OCI-M1 (cell line): Measurements from ENCODE around the gene SLC2A13.
"Not testable (repeated sequence)": the region's sequence is repeated elsewhere in the genome, so short reads cannot be mapped to it uniquely, and the experiment has no call there.

Experiments used
- DNase-seq: peaks from one replicate; lab custom pipeline; 2025; lab: John Stamatoyannopoulos, UW

SLC2A13 gene

DNA sequence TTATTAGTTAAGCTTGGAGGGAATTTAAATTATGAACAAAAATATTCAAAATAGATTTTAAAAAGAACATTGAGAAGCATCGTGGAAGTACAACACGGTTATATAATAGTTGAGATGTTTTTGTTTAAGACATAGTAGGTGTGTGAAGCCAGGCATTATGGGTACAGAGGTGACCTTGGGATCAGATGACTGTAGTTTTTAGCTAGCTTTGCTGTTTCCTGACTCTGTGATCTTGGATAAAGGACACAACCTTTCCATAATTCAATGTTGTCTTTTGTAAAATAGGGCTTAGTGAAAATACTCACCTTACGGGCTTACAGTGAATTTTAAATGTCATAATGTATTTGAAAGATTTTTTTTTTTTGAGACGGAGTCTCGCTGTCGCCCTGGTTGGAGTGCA lies 239.7 kb downstream of the SLC2A13 start:
- DNase-seq, result no peak

GRCh38 chr12:39860695-39861094 lies 245.2 kb downstream of the SLC2A13 start:
- DNase-seq, result no peak

GRCh38 chr12:39853003-39853402 lies 252.9 kb downstream of the SLC2A13 start:
- DNase-seq, result no peak

DNA sequence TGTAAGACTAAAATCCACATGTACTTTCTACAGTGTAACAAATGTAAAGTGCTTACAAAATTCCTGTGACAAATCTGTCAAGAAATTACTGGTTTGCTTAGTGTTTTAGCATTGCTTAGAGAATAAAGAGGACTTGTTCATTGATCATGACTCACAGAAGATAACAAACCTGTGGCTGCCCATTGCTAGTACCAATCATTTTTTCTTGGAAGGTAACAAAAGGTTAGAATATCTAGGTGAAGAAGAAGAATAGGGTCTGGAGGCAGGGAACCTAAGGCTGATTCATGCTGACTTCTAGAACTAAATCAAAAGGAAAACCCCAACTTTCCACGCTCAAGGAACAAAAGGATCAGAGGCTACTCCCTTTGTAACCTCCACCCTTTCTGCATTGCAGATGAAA lies 253.5 kb downstream of the SLC2A13 start:
- DNase-seq, result no peak

- not testable (repeated sequence) for DNase-seq
Observed at GRCh38 chr12:39848218-39848617, 257.7 kb downstream of the SLC2A13 start.

DNA sequence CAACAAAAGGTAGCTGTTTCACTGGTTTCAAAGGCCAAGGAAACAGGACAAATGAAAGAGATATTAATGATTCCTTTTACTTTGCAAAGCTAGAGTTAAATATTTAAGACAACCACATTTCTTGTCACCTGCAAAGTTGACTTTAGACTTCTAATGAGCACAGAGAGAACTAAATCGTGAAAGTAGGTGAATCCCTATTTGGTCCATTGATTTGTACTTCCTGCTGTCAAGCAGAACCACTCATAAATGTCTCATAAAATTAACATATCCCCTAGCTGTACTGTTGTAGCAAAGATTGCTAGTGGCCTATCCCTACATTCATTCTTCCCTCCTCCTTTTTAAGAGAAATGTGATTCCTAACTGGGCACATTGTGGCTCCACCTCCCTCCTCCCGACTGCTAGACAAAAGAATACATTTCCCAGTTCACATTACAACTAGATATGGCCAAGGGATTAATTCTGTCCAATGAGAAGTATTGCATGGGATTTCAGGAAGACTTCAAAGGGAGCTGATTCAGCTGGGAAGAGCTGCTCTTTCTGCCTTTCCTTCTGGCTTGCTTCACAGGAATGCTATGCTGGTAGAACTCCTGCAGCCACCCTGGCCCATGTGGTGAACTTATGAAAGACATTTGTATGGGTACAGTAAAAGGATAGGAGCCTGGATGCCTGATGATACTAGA lies 258.8 kb downstream of the SLC2A13 start:
- DNase-seq, result no peak

DNA sequence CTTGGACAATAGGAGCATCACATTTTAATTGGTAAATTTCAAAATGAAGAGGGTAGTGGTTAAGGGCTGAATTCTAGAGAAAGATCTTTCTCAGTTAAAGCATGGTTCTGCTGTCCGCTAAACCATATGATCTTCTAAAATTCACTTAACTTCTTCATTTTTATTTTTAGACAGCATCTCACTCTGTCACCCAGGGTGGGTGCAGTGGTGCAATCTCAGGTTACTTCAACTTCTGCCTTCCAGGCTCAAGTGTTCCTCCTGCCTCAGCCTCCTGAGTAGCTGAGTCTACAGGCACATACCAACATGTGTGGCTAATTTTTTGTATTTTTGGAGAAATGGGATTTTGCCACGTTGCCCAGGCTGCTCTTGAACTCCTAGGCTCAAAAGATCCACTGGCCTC lies 259.6 kb downstream of the SLC2A13 start:
- no peak for DNase-seq

DNA sequence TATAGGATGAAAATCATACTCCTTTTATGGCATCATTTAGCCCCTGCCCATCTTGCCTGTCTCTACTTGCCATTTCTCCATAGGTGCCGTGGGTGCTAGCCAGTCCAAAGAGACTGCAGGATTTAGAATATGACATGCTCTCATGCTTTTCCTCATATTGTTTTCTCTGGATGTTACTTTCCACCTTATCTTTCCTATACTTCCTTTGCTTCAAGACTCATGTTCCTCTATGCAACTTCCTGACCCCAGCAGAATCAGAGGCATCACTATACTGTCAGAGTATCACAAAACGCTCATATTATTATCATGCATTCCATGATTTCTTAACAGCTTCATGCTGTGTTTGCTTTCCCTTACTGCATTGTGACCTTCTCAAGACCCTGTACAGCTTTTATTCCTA lies 265.5 kb downstream of the SLC2A13 start:
- DNase-seq, result no peak

DNA sequence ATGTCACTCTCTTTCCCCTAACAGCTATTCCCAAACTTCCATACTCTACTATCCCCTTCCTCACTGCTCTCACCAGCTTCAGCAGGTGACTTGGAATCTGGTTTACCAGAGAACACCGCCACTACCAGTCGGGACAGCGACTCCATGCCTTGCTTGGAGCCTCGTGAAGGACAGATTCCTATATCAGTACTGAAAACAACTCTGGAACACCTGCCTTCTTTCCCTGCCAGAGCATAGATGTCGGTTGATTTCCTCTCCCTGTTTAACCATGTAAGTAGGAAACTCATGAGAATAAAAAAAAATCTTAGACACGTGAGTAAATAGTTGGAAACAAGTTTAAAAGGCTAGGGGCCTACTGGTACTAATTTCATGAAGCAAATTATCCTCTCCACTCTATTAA lies 266.8 kb downstream of the SLC2A13 start:
- DNase-seq, result no peak

DNA sequence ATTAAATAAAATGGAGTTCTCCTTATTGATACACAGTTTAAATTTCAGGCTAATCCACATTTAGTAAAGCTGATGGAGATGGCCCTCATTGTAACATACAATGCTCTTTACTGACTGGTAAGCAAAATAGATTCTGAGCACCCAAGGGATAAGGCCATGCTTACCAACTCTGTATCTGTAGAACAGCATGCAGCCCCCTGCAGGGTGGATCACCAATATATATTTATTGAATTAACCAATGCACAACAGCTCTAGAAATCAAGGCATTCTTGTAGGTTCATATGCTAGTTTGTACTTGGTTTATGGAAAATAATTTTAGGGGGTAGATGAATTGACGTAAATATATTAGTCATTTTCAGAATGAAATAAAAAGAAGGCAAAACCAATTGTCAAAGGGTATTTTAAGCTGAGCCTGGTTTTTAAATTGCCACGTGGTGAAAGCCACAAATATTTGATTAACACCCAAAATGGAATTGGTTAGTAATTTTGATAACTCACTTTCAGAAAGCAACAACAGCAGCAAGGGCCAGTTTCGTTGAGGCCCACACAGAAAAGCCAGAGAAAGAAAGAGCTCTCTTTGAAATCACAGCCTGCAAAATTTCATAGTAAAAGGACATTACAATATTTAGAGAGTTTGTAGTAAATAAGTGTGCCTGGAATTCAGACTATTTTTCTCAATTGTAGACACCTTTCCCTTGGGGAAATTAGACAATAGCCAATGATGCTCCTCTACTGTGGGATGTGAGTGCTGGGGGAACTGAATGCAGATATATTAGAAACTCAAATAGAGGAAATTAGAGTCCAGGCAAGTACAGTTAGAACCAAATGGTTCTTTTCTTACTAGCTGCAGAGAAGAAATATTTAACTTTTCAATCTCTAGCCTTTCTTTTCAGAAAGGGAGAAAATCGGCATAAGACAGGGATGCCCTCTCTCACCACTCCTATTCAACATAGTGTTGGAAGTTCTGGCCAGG lies 270.1 kb downstream of the SLC2A13 start:
- DNase-seq, result no peak

GRCh38 chr12:39831587-39832315 lies 274.1 kb downstream of the SLC2A13 start:
- DNase-seq, result peak; percentile 6

GRCh38 chr12:39830852-39831520 lies 274.9 kb downstream of the SLC2A13 start:
- peak; percentile 8 for DNase-seq

- no peak for DNase-seq
Observed at GRCh38 chr12:39830171-39830570, 275.7 kb downstream of the SLC2A13 start.

GRCh38 chr12:39824505-39825212 lies 281.2 kb downstream of the SLC2A13 start:
- peak; percentile 9 for DNase-seq

- DNase-seq, result no peak
Observed at GRCh38 chr12:39816671-39817185, 289.2 kb downstream of the SLC2A13 start.

GRCh38 chr12:39815746-39816145 lies 290.1 kb downstream of the SLC2A13 start:
- no peak for DNase-seq

GRCh38 chr12:39814626-39815025 lies 291.3 kb downstream of the SLC2A13 start:
- DNase-seq, result no peak

DNA sequence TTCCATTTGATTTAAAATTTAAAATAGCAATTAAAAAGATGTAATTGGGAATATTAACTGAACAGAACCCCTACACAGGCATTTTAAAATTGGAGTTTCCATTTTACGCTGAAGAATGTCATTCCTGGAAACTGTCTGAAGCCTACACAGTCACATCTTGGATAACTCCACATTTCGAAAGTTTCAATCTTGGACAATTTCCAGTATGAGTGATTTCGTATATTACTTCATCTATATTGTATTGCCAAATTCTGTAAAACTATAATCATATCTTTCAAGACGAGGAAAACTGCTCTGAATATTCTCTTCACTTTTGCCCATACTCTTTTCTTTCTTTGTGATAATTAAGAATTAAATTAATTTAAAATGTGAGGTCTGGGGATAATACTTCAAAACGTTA lies 292.1 kb downstream of the SLC2A13 start:
- DNase-seq, result no peak

- DNase-seq, result not testable (repeated sequence)
Observed at GRCh38 chr12:39812456-39812855, 293.4 kb downstream of the SLC2A13 start.

GRCh38 chr12:39807043-39807442 lies 298.8 kb downstream of the SLC2A13 start:
- peak; percentile 37 for DNase-seq

- DNase-seq, result no peak
Observed at GRCh38 chr12:39805651-39806050, 300.2 kb downstream of the SLC2A13 start.
